ENCODE results near the gene PMPCA. TPM values are rescaled to one million over a fixed set of nuclear protein-coding genes. Genes with fewer than 3 reads are reported as not detected.

PMPCA gene
- total RNA-seq, 1 experiment from 2014 or later: 116 TPM

DNA sequence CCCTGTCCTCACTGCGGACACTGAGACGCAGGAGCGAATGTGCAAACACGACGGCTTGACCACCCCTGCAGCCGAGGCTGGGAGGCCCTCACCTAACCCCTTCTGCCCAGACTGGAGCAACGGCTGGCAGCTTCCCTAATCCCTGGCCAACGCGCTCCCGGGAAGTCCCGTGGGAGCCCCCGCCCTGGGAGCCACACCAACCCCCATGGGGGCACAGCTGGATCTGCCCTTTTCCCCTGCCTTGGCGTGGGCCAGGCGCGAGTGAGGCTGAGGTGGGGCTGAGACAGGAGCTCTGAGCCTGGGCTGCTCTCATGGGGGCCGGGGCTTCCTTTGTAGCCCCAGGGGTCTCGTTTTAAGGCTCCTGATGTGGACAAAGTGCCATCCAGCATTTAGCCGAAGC, 42.3 kb upstream of the PMPCA start:
- DNase-seq (ENCODE audit: low read depth, low spot score): no peak
- Histone ChIP-seq H3K4me2 (ENCODE audit: low read length) (no peak overlapping the region), H3K27ac (ENCODE audit: low read depth, low read length) (no peak overlapping the region), H3K9me2 (ENCODE audit: insufficient read depth) (no peaks in the 10 kb centered on the region), H3K4me1 (ENCODE audit: control insufficient read depth in 1 of 2, insufficient read depth in 2 of 2, low read length in 2 of 2) (peaks cover 5 to 16% of the 10 kb centered on the region in 2 experiments; a peak in 3 of 4 replicates), H3K9me3 (ENCODE audit: control insufficient read depth in 1 of 2, insufficient read depth in 1 of 2, low read depth in 1 of 2, low read length in 2 of 2) (no peaks in the 10 kb centered on the region), H4K20me1 (ENCODE audit: insufficient read depth) (no peaks in the 10 kb centered on the region), H2AFZ (ENCODE audit: low read depth, low read length, poor library complexity, severe bottlenecking) (no peak overlapping the region), H3K4me3 (replicated peaks in 1 of 2; ENCODE audit: low read depth in 1 of 2, low read length in 2 of 2) (no peak overlapping the region), H3K36me3 (ENCODE audit: control insufficient read depth in 1 of 2, insufficient read depth in 2 of 2, low read length in 2 of 2) (no peaks in the 10 kb centered on the region), H3K79me2 (ENCODE audit: insufficient read depth, low read length) (no peaks in the 10 kb centered on the region), H3K9ac (ENCODE audit: low read length) (no peak overlapping the region), H3K27me3 (ENCODE audit: insufficient read depth, low read length) (no peaks in the 10 kb centered on the region)
- ChIA-PET POLR2A (no interaction called here), CTCF (no interaction called here), RAD21 (ENCODE audit: low non-redundant PET in 1 of 2, low total read pairs in 2 of 2, uncharacterized antibody in 2 of 2, unreplicated experiment in 2 of 2) (no interaction called here)
- no peak for ATAC-seq
- intact Hi-C loops (cut with micrococcal nuclease): no loop called here
- TF ChIP-seq POLR2A (IDR thresholded peaks at IDR 0.05; ENCODE audit: borderline replicate concordance, extremely low read depth, insufficient read depth, insufficient read length) (no peak), CEBPB (IDR thresholded peaks at IDR 0.05; ENCODE audit: low read depth) (no peak), EGR1 (IDR thresholded peaks at IDR 0.05; ENCODE audit: low read depth) (no peak), ZNF274 (IDR thresholded peaks at IDR 0.05; ENCODE audit: low read depth, low read length) (no peak), EZH2 (IDR thresholded peaks at IDR 0.05) (no peak), SP1 (IDR thresholded peaks at IDR 0.05; ENCODE audit: low read depth) (no peak), POLR2AphosphoS5 (IDR thresholded peaks at IDR 0.05; ENCODE audit: low read depth, low read length) (no peak), CBX3 (IDR thresholded peaks at IDR 0.05; ENCODE audit: low read depth) (no peak), FOSL1 (IDR thresholded peaks at IDR 0.05; ENCODE audit: low read depth) (no peak), RAD21 (IDR thresholded peaks at IDR 0.05; ENCODE audit: low read depth) (no peak), YY1 (IDR thresholded peaks at IDR 0.05; ENCODE audit: extremely low read depth, insufficient replicate concordance, low read depth, low read length) (no peak), SIN3A (IDR thresholded peaks at IDR 0.05; ENCODE audit: low read depth) (no peak), TCF7L2 (IDR thresholded peaks at IDR 0.05; ENCODE audit: borderline replicate concordance, extremely low read depth, insufficient read depth, insufficient read length) (no peak)
- TF ChIP-seq, protein P1, sequence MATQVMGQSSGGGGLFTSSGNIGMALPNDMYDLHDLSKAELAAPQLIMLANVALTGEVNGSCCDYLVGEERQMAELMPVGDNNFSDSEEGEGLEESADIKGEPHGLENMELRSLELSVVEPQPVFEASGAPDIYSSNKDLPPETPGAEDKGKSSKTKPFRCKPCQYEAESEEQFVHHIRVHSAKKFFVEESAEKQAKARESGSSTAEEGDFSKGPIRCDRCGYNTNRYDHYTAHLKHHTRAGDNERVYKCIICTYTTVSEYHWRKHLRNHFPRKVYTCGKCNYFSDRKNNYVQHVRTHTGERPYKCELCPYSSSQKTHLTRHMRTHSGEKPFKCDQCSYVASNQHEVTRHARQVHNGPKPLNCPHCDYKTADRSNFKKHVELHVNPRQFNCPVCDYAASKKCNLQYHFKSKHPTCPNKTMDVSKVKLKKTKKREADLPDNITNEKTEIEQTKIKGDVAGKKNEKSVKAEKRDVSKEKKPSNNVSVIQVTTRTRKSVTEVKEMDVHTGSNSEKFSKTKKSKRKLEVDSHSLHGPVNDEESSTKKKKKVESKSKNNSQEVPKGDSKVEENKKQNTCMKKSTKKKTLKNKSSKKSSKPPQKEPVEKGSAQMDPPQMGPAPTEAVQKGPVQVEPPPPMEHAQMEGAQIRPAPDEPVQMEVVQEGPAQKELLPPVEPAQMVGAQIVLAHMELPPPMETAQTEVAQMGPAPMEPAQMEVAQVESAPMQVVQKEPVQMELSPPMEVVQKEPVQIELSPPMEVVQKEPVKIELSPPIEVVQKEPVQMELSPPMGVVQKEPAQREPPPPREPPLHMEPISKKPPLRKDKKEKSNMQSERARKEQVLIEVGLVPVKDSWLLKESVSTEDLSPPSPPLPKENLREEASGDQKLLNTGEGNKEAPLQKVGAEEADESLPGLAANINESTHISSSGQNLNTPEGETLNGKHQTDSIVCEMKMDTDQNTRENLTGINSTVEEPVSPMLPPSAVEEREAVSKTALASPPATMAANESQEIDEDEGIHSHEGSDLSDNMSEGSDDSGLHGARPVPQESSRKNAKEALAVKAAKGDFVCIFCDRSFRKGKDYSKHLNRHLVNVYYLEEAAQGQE (IDR thresholded peaks at IDR 0.05; ENCODE audit: low read depth): no peak
- TF ChIP-seq, protein P2, sequence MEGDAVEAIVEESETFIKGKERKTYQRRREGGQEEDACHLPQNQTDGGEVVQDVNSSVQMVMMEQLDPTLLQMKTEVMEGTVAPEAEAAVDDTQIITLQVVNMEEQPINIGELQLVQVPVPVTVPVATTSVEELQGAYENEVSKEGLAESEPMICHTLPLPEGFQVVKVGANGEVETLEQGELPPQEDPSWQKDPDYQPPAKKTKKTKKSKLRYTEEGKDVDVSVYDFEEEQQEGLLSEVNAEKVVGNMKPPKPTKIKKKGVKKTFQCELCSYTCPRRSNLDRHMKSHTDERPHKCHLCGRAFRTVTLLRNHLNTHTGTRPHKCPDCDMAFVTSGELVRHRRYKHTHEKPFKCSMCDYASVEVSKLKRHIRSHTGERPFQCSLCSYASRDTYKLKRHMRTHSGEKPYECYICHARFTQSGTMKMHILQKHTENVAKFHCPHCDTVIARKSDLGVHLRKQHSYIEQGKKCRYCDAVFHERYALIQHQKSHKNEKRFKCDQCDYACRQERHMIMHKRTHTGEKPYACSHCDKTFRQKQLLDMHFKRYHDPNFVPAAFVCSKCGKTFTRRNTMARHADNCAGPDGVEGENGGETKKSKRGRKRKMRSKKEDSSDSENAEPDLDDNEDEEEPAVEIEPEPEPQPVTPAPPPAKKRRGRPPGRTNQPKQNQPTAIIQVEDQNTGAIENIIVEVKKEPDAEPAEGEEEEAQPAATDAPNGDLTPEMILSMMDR (IDR thresholded peaks at IDR 0.05 in 2 of 3, conservative IDR thresholded peaks at IDR 0.05 in 1 of 3; ENCODE audit: borderline replicate concordance in 1 of 3, insufficient read depth in 1 of 3, low read depth in 2 of 3, low read length in 2 of 3): no peak
- TF ChIP-seq, protein P3, sequence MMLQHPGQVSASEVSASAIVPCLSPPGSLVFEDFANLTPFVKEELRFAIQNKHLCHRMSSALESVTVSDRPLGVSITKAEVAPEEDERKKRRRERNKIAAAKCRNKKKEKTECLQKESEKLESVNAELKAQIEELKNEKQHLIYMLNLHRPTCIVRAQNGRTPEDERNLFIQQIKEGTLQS (IDR thresholded peaks at IDR 0.05): no peak
- TF ChIP-seq, protein P4, sequence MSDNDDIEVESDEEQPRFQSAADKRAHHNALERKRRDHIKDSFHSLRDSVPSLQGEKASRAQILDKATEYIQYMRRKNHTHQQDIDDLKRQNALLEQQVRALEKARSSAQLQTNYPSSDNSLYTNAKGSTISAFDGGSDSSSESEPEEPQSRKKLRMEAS (IDR thresholded peaks at IDR 0.05): no peak
- TF ChIP-seq, protein P5, sequence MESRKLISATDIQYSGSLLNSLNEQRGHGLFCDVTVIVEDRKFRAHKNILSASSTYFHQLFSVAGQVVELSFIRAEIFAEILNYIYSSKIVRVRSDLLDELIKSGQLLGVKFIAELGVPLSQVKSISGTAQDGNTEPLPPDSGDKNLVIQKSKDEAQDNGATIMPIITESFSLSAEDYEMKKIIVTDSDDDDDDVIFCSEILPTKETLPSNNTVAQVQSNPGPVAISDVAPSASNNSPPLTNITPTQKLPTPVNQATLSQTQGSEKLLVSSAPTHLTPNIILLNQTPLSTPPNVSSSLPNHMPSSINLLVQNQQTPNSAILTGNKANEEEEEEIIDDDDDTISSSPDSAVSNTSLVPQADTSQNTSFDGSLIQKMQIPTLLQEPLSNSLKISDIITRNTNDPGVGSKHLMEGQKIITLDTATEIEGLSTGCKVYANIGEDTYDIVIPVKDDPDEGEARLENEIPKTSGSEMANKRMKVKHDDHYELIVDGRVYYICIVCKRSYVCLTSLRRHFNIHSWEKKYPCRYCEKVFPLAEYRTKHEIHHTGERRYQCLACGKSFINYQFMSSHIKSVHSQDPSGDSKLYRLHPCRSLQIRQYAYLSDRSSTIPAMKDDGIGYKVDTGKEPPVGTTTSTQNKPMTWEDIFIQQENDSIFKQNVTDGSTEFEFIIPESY (IDR thresholded peaks at IDR 0.05; ENCODE audit: extremely low read depth, insufficient replicate concordance, low read length): no peak
- BruUV-seq (replicated peaks): no TSS peak
